HG03045 (cell line): ENCODE results near the gene WASF2.

Source experiments
- ATAC-seq: cut with Tn5 transposase; IDR thresholded peaks from one replicate; pipeline ENCODE4 v1.9.1; 2021; ENCODE audit warnings: mild to moderate bottlenecking, moderate library complexity; ENCODE audit not compliant: unreplicated experiment

WASF2 gene

GRCh38 chr1:27522432-27523336 is 32.7 kb upstream of the WASF2 start:
- ATAC-seq, result no peak

GRCh38 chr1:27521861-27522431 is 32.0 kb upstream of the WASF2 start:
- ATAC-seq, result no peak

- no peak for ATAC-seq
These were observed 31.4 kb upstream of the WASF2 start for GRCh38 chr1:27521336-27521831.

GRCh38 chr1:27520651-27521050 is 30.7 kb upstream of the WASF2 start:
- no peak for ATAC-seq

- ATAC-seq, result no peak
These were observed 29.6 kb upstream of the WASF2 start for GRCh38 chr1:27519331-27520258.

- no peak for ATAC-seq
These were observed 28.8 kb upstream of the WASF2 start for GRCh38 chr1:27518808-27519207.

GRCh38 chr1:27517907-27518718 is 28.1 kb upstream of the WASF2 start:
- no peak for ATAC-seq

GRCh38 chr1:27517301-27517700 is 27.3 kb upstream of the WASF2 start:
- ATAC-seq, result no peak

- ATAC-seq, result no peak
These were observed 25.7 kb upstream of the WASF2 start for GRCh38 chr1:27515626-27516025.

- ATAC-seq, result no peak
These were observed 24.0 kb upstream of the WASF2 start for GRCh38 chr1:27513958-27514357.

GRCh38 chr1:27513528-27513927 is 23.6 kb upstream of the WASF2 start:
- no peak for ATAC-seq

GRCh38 chr1:27509127-27510080 is 19.4 kb upstream of the WASF2 start:
- ATAC-seq, result no peak

GRCh38 chr1:27507960-27508665 is 18.1 kb upstream of the WASF2 start:
- no peak for ATAC-seq

- ATAC-seq, result no peak
These were observed 16.7 kb upstream of the WASF2 start for GRCh38 chr1:27506703-27507102.

- ATAC-seq, result no peak
These were observed 15.4 kb upstream of the WASF2 start for GRCh38 chr1:27505420-27505680.

- ATAC-seq, result no peak
These were observed 14.8 kb upstream of the WASF2 start for GRCh38 chr1:27504588-27505419.

GRCh38 chr1:27503844-27504587 is 14.0 kb upstream of the WASF2 start:
- no peak for ATAC-seq
